Occipital lobe (tissue), 2 donors: ENCODE measurements around the gene SERP1. TPM values are rescaled to one million over a fixed set of nuclear protein-coding genes. Genes with fewer than 3 reads are reported as not detected.
"Not testable (repeated sequence)": the region's sequence is repeated elsewhere in the genome, so short reads cannot be mapped to it uniquely, and the experiment has no call there.

Experiments used
- DNase-seq: peaks from one replicate; lab custom pipeline; 2025; lab: John Stamatoyannopoulos, UW
- total RNA-seq: library from RNA; depleted of rRNA; stranded (reverse); fragments of >200 nt; gene quantifications from one replicate; pipeline ENCODE4 v1.2.3, GENCODE V29; 2014

The SERP1 gene
- total RNA-seq, 1 donor from 2014 or later, result 87.0 TPM

- no peak for DNase-seq
Observed at GRCh38 chr3:150538324-150539208, 7.7 kb downstream of the SERP1 start.

DNA sequence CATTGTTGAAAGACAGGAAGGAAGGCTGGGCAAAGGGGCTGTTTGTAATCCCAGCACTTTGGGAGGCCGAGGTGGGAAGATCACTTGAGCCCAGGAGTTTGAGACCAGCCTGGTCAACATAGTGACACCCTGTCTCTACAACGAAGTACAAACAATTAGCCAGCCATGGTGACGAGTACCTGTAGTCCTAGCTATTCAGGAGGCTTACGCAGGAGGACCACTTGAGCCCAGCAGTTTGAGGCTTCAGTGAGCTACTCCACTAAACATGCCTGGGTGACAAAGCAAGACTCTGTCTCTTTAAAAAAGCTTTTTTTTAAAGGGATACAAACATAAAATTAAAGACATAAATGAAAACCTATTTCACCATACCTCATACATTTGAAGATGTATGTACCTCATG lies 11.1 kb downstream of the SERP1 start:
- DNase-seq, result no peak

DNA sequence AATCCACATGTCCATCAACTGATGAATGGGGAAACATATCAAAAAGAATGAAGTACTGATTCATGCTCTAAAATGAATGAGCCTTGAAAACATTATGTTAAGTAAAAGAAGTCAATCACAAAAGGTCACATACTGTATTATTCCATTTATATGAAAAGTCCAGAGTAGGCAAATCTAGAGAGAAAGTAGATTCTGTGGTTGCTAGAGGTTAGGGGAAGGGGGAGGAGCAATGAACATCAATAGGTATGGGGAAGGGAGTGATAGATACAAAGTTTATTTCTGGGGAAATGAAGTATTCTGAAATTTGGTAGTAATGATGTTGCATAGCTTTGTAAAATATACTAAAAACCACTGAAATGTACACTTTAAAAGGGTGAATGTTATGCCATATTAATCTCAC lies 14.5 kb downstream of the SERP1 start:
- DNase-seq, result no peak

DNA sequence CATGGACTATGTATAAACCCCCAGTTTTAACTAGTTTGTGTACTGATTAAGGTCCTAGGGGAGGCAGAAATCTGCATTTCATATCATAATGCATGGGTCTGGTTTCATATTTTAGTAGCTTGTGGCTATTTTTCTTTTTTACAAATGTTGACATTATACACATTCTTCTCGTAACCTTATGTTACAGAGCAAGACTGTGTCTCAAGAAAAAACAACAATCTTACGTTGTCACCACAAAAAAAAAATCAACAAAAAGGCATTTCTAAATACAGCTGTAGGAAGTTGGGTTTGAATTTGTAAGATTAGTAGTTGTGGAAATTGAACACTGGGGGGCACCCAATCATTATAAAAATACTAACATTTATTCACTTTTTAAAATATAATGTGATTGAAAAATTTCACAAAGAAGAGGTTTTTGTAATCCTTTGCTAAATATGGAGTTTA lies 17.9 kb downstream of the SERP1 start:
- no peak for DNase-seq

DNA sequence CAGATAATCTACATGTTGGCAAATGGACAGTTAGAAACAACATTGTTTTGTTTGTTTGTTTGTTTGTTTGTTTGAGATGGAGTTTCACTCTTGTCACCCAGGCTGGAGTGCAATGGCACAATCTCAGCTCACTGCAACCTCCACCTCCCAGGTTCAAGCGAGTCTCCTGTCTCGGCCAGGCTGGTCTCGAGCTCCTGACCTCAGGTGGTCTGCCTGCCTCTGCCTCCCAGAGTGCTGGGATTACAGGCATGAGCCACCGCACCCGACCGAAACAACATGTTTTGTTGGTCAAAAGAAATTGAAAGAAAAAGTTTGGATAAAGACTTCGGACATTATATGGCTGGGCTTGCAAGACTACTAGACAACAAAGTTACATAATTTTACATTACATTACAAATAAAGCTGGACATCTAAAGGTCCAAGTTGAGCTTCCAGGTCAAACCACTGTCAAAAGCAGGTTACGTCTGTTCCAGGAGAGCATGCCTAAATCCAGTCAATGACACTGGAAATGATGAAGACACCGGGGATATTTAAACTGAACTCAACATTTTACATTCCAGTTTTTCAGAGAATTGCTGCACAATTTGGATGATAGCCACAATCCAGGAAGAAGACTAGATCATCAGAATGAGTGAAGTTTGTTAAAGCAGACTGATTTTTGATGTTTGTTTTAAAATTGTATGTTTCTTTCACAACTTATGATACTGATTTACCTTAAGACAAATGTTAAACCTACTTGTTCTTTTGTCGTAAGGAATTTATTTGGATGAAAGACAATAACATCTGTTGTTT lies 18.6 kb downstream of the SERP1 start:
- no peak for DNase-seq

- no peak for DNase-seq
Observed at GRCh38 chr3:150523538-150523937, 22.8 kb downstream of the SERP1 start.

DNA sequence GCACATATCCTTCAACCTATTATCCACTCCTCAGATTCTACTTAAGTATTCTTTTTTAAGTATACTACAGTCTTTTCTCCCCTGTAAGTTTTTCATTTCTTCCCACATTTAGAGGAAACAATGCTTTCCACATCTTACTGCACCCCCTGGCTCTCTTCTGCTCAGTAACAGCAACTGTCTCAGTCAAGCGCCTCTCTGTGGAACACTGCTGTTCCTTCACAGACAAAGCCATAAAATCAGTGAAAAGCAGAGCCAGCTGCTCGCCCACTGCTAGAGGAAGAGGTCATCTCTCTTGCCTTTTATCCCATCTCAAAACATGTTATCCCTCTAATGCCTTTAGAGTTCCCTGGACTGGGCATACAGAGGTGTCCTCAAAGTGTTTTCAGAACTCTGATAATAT lies 24.8 kb downstream of the SERP1 start:
- no peak for DNase-seq

- DNase-seq, result no peak
Observed at GRCh38 chr3:150520408-150520807, 25.9 kb downstream of the SERP1 start.

DNA sequence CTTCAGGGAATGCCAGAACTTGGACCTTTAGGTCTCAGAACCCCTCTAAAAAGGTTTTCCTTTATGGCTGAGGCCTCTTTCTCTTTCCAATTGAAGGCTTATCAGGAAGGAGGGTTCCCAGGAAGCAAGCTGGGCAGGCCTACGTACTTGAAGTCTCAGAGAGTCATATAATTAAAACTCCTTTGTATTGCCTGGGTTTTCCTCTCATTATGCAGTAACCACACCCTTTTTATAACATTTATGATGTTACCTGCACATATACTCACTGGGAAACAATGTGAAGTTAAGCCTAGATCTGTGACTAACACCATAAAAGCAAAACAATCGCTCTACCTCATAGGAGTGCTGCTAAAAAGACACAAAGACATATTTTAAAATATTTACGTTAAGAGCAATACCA lies 27.3 kb downstream of the SERP1 start:
- no peak for DNase-seq

- DNase-seq, result no peak
Observed at GRCh38 chr3:150515210-150515609, 31.1 kb downstream of the SERP1 start.

GRCh38 chr3:150511122-150511821 lies 35.0 kb downstream of the SERP1 start:
- no peak for DNase-seq

GRCh38 chr3:150509780-150510179 lies 36.5 kb downstream of the SERP1 start:
- DNase-seq, result no peak

DNA sequence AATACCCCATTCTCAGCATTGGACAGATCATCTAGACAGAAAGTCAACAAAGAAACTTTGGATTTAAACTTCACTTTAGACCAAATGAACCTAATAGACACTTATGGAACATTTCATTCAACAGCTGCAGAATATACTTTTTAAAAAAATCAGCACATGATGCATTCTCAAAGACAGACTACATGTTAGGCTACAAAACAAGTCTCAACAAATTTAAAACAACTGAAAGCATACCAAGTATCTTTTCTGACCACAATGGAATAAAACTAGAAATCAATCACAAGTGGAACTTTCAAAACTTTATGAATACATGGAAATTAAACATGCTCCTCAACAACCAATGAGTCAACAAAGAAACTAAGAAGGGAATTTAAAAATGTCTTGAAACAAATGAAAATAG lies 37.9 kb downstream of the SERP1 start:
- DNase-seq, result no peak

- DNase-seq, result no peak
Observed at GRCh38 chr3:150504483-150504882, 41.8 kb downstream of the SERP1 start.

DNA sequence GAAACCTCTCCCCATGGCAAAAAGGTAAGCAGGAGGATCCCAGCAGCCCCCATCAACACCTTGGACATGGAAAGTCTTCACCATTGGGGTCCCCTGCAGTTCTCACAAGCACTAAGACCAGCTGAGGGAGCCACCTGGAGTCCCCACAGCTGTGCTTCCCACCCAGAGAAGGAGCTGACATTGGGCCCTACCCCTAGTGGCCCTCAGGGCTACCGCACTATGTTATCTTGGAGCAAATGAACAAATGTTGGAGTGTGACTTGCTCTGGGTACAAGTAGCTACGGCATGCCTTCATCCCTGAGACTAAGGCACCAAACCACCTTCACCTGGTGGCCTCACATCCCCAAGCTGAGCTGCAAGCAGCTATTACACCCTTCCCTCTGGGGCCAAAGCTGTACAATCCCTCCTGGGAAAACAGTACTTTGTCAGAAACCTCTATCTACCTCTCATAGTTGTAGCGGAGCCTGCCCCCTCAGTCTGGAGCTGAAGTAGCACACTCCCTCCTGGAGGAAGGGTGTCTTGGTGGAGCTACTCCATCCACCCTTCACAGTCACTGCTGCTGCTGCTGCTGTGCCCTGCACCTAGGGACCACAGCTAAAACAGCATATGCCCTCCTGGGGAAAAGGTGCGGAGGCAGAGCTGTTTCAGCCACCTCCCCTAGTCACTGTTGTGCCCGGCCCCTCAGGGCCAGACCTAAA lies 42.7 kb downstream of the SERP1 start:
- DNase-seq, result no peak

GRCh38 chr3:150500960-150501359 lies 45.3 kb downstream of the SERP1 start:
- not testable (repeated sequence) for DNase-seq

DNA sequence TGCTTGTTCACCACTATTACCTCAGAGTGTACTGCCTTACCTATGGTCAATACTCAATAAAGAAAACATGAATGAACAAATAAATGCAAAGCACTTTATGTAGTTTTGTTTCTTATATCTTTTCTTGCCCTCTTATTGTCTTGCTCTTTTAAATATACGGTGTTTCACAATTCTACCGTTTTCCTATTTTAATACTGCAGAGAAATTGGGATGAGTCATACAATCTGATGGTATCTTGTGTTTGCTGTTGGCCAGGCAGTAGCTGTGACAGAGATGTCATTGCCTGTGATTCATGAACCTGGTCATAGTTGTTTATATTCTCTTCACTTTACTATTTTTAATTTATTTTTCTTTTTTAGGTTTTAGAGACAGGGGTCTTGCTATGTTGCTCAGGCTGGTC lies 48.3 kb downstream of the SERP1 start:
- no peak for DNase-seq

DNA sequence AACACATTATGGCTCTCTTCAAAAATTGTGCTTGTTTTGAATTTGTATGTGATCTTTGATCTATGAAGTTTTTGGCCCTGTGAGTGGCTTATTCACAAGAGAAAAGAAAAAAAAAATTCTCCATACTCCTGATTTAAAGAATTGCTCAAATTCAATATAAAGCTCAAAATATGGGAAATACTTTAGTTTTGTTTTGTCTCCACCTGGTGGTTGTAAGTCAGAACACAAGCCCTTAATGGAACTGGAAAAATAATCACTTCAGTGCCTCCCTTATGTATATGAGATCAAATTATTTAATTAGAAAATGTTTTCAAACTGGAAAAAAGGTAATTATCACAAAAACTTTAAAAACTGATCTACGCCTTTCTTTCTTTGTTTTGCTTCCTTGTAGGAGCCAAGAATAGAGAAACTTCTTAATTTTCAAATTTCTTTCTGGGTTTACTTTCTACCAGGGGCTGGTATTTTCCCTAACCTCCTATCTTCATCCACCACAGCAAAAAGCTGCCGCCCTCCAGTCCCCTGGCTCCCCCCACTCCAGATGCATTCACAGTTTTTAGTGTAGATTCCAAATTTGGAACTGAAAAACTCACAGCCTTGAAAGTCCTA lies 50.6 kb downstream of the SERP1 start:
- no peak for DNase-seq

DNA sequence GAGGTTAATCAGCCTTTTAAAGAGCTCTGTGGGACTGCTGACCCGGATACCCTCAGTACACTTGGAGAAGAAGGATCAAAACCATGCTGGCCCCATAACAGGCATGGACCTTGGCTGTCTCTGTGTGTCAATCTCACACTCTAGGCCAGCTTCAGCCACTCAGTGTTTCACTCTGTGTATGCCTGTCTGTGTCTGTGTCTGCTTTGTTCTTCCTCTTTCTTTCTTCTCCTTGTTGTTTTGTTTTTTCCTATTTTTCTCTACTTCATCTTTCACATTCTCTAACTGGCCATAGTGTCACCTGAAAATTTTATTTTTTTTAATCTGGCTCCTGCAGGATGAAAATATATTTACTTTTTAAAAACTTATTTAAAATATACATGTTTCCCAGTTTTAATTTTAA lies 51.1 kb downstream of the SERP1 start:
- no peak for DNase-seq

DNA sequence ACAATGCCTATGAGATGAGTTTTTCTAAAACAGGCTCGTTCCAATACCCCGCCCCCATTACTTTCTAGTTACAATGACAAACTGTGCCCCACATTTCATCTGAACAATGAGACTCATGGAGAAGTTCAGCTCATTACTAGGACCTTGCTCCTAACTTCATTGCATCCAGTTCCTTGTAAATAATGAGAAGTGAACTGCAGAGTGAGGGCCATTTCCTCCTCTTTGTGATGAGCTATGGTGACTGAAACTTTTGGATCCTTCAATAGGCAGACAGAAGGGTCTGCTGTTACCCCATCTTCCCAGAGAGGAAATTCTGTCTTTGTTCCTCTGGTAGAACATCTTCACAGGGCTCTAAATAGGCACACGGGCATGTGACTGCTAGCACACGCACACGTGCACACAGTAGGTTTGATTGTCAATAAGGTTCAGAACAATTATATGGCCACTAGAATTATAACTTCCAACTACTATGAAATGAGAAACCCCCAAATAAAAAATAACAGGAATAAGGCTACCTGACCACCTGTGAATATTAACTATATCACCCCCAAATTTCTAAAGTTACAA lies 51.8 kb downstream of the SERP1 start:
- DNase-seq, result no peak
